Activated CD8-positive, alpha-beta memory T cell treated with anti-CD3 and anti-CD28 coated beads for 1 hour (primary cell): ENCODE results near the gene NDUFV1.

Experiments
- DNase-seq, 2 donors: peaks; one replicate each; pipeline ENCODE4 v3.0.0-alpha.2; 2020; ENCODE audit warnings: low read depth in 1 of 2; ENCODE audit errors: extremely low read depth in 1 of 2

NDUFV1 gene

GRCh38 chr11:67639438-67639859 is 32.7 kb downstream of the NDUFV1 start, which contains the start of gene TBX10:
Gene TBX10 (minus strand): TSS chr11:67639763. CDS start chr11:67639472, 291 bp downstream.
- DNase-seq: no peak

GRCh38 chr11:67640021-67640757 is 33.5 kb downstream of the NDUFV1 start:
- peak in 1 of 2 donors; percentile 43 for DNase-seq

DNA sequence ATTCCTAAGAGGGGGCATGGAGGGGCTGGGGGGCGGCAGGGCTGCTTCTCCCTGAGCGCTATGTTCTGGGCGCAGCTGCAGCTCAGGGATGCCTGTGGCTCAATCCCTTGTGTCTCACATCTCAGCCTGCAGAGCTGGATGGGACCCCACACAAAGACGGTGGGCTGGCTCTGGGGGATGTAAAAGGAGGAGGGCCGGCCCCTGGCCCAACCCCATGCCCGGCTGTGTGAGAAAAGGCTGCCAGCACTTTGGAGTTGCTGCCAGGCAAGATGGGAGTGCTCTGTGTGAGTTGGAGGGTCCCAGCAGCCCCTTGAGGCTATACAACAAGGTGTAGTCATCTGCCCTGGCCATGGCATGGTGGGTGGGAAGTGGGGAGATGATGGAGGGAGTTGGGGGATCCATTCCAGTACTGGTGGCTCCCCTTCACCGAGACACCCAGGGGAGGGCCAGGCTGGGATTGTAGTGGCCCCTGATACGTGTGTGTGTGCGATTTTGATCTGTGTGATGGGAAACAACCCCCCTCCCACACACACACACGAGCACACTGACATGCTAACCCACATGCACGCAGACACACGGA is 34.1 kb downstream of the NDUFV1 start:
- DNase-seq: no peak

GRCh38 chr11:67641338-67642172 is 34.8 kb downstream of the NDUFV1 start:
- DNase-seq: no peak

DNA sequence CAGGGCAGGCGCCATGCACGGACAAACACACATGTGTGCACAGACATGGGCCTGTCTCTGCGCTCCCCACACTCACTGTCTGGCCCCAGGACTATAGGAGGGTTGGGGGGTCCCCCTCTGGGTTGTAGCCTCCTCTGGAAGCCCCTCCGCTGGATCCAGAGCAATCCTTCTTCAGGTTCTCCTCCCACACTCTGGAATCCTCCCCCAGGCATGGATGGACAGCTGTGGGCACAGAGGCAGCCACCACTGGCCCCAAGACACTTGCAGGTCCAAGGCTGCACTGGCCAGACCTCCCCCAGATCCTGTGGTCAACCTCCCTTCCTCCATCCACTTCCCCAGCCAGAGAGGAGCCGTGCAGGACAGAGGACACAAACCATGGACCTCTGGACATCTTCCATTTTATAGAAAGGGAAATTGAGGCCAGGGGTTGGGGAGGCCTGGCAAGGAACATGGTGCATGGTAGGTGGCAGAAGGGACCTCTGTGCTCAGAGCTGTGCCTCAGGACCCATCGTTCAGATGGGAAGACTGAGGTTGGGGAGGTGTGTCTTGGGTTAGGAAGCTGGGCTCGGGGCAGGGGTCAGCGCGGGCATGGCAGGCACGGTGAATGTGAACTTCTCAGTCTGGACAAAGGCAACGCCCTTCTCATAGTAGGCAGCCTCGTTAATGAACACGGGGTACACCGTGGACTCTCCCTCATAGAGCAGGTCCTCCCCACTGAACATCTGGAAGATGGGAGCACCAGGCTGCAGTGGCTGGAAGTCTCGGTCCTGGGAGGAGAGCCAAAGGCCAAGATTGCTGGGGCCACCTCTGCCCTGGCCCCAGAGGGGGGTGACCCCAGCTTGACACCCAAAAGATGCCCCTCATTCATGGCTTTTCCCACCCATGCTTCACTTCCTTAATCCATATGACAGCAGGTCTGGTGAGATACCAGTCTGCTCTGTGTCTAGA is 35.7 kb downstream of the NDUFV1 start:
- no peak for DNase-seq

DNA sequence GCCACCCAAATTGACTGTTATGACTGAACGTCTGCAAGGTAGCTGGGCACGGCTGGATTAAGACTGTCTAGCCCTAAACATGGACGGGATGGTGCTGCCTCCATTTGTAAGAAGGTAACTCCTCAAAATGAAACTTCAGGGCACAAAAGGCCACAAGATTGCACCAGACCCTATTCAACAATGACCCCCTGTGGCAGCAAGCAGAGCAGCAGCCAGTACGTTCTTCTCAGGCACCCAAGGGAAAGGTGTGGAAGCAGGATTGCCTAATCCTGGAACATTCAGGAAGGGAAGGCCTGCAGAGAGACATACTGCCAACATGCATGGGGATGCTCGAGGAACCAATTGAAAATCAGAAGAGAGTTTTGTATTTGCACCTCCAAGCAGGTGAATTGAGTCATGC is 37.3 kb downstream of the NDUFV1 start:
- DNase-seq: no peak

GRCh38 chr11:67644472-67645418 is 38.0 kb downstream of the NDUFV1 start:
- DNase-seq: no peak

- DNase-seq: no peak
Measured at GRCh38 chr11:67645521-67646461, 39.1 kb downstream of the NDUFV1 start.

DNA sequence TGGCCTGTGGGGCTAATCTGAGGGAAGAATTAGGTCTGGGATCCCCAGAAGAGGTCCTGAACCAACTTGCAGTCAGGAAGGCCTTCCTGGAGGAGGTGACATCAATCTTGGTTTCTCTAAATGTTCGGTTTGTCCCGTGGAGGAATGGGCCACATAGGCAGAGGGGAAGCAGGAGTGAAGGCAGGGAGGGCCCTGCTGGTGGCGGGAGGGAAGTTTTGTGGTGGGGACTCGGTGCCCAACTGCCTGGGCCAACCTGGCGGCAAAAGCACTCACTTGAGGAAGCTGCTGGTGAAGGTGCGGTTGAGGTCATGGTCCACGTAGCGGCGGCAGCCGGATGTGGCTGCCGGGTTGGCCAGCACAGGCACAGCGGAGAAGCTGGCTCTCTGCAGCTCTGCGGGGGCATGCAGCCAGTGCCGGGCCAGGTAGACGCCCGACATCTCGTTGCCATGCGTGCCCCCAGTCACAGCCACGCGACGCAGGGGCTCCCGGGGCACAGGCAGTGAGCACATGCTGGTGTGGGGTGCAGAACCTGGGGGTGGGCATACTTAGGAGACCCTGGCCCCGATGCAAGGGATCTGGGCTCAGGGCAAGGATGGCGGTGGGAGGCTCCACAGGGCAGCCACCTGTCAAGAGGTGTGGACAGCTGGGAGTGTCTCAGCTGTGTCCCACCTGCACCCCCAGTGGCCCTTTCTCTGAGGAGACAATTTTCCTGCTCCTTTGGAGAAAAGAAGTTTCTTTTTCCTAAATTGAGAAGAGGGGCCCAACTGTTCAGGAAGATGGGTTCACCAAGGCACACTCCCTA is 40.0 kb downstream of the NDUFV1 start:
- DNase-seq: no peak

DNA sequence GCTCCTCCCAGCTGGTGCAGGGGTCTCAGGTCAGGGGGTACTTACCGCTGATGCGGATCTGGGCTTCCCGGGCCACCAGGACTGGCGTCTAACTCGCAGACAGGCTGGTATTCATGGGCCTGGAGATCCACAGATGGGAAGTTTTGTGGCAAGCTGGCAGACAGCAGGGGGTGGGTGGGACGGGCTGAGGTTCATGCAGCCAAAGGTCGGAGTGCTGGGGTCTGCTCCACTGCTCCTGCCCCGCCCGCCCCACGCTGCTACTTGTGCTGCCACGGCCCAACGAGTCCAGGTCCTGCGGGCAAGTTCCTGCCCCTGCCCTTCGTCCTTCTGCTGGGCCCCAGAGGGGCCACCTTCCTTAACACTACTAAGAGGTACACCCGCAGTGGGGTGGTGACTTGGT is 40.7 kb downstream of the NDUFV1 start:
- no peak for DNase-seq

GRCh38 chr11:67648140-67648795 is 41.5 kb downstream of the NDUFV1 start:
- peak; percentile 21 to 34 for DNase-seq

- no peak for DNase-seq
Measured at GRCh38 chr11:67648796-67649613, 42.3 kb downstream of the NDUFV1 start.

DNA sequence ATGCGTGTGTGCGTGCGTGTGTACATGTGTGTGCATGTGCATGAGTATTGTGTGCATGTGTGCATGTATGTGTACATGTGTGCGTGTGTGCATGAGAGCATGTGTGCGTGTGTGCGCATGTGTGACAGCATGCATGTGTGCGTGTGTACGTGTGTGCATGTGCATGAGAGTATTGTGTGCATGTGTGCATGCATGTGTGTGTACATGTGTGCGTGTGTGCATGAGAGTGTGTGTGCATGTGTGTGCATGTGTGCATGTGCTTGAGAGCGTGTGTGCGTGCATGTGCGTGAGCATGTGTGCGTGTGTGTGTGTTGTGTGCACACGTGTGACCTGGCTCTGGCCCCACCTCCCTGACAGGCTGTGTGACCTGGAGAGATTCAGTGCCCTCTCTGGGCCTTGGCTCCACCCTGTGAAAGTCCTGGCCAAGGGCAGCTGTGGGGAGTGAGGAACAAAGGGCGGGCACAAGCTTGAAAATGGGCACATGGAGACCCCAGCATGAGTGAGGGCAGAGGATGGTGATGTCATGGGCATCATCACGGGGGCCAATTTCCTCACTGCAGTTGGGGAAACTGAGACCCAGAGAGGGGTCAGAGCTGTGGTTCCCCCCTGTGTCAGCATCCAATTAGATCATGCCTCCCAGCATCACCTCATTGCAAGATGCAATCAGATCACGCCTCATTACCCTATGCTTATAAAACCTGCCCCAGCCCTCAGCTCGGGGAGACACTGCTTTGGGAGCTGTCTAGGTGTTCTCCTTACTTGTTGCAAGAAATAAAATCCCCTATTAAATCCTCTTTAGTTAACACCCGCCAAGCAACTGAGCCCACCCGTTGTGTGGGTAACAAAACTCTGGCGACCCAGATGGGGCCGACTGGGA is 43.1 kb downstream of the NDUFV1 start:
- no peak for DNase-seq

DNA sequence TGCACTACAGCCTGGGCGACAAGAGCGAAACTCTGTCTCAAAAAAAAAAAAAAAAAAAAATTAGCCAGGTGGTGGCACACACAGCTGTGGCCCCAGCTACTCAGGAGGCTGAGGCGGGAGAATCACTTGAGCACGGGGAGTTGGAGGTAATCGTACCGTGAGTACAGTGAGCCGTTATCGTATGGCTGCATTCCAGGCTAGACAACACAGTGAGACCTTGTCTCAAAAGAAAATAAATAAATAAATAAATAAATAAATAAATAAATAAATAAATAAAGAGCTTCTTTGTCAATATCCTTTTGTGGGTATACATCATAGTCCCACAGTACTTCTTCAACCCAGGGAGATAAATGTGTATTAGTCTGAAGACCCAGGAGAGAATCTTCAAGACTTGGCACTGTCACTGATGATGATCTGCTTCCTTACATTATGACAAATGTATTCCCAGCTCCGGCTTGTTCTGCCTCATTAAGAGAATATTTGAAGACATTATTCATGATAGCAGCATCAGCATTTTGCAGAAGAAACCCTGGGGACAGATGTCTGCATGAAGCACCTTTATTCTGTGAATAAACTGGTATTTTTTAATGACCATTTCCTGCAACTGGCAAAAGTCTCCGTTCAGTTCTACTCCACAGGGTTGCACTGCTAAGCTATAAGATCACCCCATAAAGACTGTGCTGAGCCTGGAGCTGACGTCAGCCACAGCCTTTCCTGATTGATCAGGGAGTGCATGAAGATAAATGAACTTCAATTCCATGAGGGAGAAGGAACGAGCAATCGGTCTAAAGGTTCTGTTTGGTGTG is 45.4 kb downstream of the NDUFV1 start:
- DNase-seq: no peak
